K562 (cell line): ENCODE measurements around the gene NLGN4X. TPM values are rescaled to one million over a fixed set of nuclear protein-coding genes. Genes with fewer than 3 reads are reported as not detected.

Experiments
- ATAC-seq: fragments of 200-7000 bp; cut with Tn5 transposase; 3 replicates; pipeline ENCODE4 v1.9.1; 2020; ENCODE audit warnings: moderate library complexity
- BruUV-seq: library from RNA; stranded (reverse); fragments of 400-500 nt; replicated peaks from 2 replicates; lab custom pipeline; 2021; lab: Mats Ljungman, UMichigan
- CTCF ChIA-PET: fragments of 300-600 bp; formaldehyde crosslinking; extraction: SDS; loops from one replicate; lab custom pipeline; 2021; ENCODE audit warnings: low intra/inter-chr PET ratio; lab: Yijun Ruan, JAX
- POLR2A ChIA-PET: fragments of 300-600, 350-650 bp; sonication (Branson Sonifier 250); formaldehyde crosslinking; extraction: SDS; loops from one replicate; lab custom pipeline; 2021; ENCODE audit warnings: antibody characterized with exemption, inconsistent platforms; lab: Yijun Ruan, JAX
- DNase-seq, 4 experiments: peaks; one replicate each; pipeline versions ENCODE4 v3.0.0 to v3.0.0-alpha.2; 2011 to 2018; ENCODE audit warnings: low spot score in 3 of 4, mixed read lengths in 3 of 4; ENCODE audit errors: extremely low read depth in 1 of 4
- FAIRE-seq: peaks from 2 replicates; lab custom pipeline; 2011; peaks lifted over from hg19 to GRCh38; lab: Jason Lieb, UNC
- H2AFZ ChIP-seq: 2 replicates; pipeline ENCODE4 v1.6.0; 2011; ENCODE audit warnings: low read depth, low read length, control low read depth, inconsistent platforms
- H3K27ac ChIP-seq: fragments of 200-600 bp; 3 replicates; pipeline ENCODE4 v1.8.0; 2011; ENCODE audit warnings: low read depth, mild to moderate bottlenecking, control low read depth, inconsistent platforms, low read length, moderate library complexity, mixed read lengths; ENCODE audit errors: extremely low read depth
- H3K27me3 ChIP-seq, 2 experiments: fragments of 300-600 bp in 1 of 2; 2 replicates in 1 of 2; 3 replicates in 1 of 2; pipeline versions ENCODE4 v1.6.0 to v1.8.0; 2011; ENCODE audit warnings: inconsistent platforms in 2 of 2, low read length in 2 of 2, mild to moderate bottlenecking in 1 of 2, mixed read lengths in 1 of 2, moderate library complexity in 1 of 2; ENCODE audit not compliant: control insufficient read depth in 2 of 2, insufficient read depth in 2 of 2
- H3K36me3 ChIP-seq: fragments of 300-600 bp; 3 replicates; pipeline ENCODE4 v1.8.0; 2011; ENCODE audit warnings: mild to moderate bottlenecking, low read length, inconsistent platforms; ENCODE audit not compliant: control insufficient read depth, insufficient read depth
- H3K4me1 ChIP-seq, 2 experiments: fragments of 200-600 bp in 1 of 2; replicated peaks in 1 of 2; 2 replicates in 1 of 2; 3 replicates in 1 of 2; pipeline versions ENCODE4 v1.5.1 to v1.8.0; 2011; ENCODE audit warnings: inconsistent platforms in 2 of 2, low read length in 2 of 2, mild to moderate bottlenecking in 1 of 2, mixed read lengths in 1 of 2, moderate library complexity in 1 of 2; ENCODE audit not compliant: control insufficient read depth in 2 of 2, insufficient read depth in 2 of 2
- H3K4me2 ChIP-seq: 2 replicates; pipeline ENCODE4 v1.6.1; 2011; ENCODE audit warnings: low read length, control low read depth, inconsistent platforms, mixed read lengths; ENCODE audit not compliant: insufficient read depth
- H3K4me3 ChIP-seq: fragments of 200-600 bp; sonication (generic), shearing (Covaris generic); 2 replicates; pipeline ENCODE4 v1.5.1; 2016; ENCODE audit warnings: control low read depth, inconsistent platforms
- H3K79me2 ChIP-seq: fragments of 200-600 bp; 3 replicates; pipeline ENCODE4 v1.8.0; 2011; ENCODE audit warnings: low read length, inconsistent platforms; ENCODE audit not compliant: control insufficient read depth, insufficient read depth
- H3K9ac ChIP-seq, 2 experiments: 2 replicates each; pipeline versions ENCODE4 v1.6.0 to v1.6.1; 2011; ENCODE audit warnings: low read depth in 2 of 2, low read length in 2 of 2, control low read depth in 1 of 2, inconsistent platforms in 1 of 2, mild to moderate bottlenecking in 1 of 2, mixed read lengths in 1 of 2; ENCODE audit not compliant: insufficient read depth in 1 of 2
- H3K9me1 ChIP-seq: one replicate; pipeline ENCODE4 v1.6.0; 2011; ENCODE audit warnings: inconsistent platforms, mild to moderate bottlenecking, low read length, moderate library complexity; ENCODE audit not compliant: control insufficient read depth, insufficient read depth
- H3K9me3 ChIP-seq: replicated peaks from 2 replicates; pipeline ENCODE4 v1.5.1; 2011; ENCODE audit warnings: low read depth, low read length, inconsistent platforms; ENCODE audit not compliant: control insufficient read depth, insufficient read depth
- H4K20me1 ChIP-seq: replicated peaks from 2 replicates; pipeline ENCODE4 v1.6.1; 2011; ENCODE audit warnings: low read length, inconsistent platforms, mixed read lengths; ENCODE audit not compliant: control insufficient read depth, insufficient read depth
- BRD4 ChIP-seq: fragments of 200-600 bp; sonication (generic); IDR thresholded peaks from 2 replicates; pipeline ENCODE4 v1.6.1; 2017; ENCODE audit warnings: inconsistent platforms
- CBX1 ChIP-seq: sonication (generic); IDR thresholded peaks from 2 replicates; pipeline ENCODE4 v1.6.1; 2016; ENCODE audit warnings: antibody characterized with exemption, low read depth, mild to moderate bottlenecking
- FOXO4 ChIP-seq: fragments of 450-650 bp; formaldehyde crosslinking; IDR thresholded peaks from 2 replicates; pipeline ENCODE4 v1.4.0; 2020; ENCODE audit warnings: mild to moderate bottlenecking, moderate library complexity
- MTA1 ChIP-seq: fragments of 450-650 bp; IDR thresholded peaks from 2 replicates; pipeline ENCODE4 v1.6.1; 2017; ENCODE audit warnings: borderline replicate concordance
- NR0B1 ChIP-seq: fragments of 450-650 bp; IDR thresholded peaks from one replicate; pipeline ENCODE4 v1.6.1; 2018; ENCODE audit warnings: mild to moderate bottlenecking, moderate library complexity; ENCODE audit not compliant: partially characterized antibody
- NR1H2 ChIP-seq: sonication (generic); formaldehyde crosslinking; IDR thresholded peaks from 2 replicates; pipeline ENCODE4 v1.4.0; 2020; ENCODE audit warnings: mild to moderate bottlenecking, missing genetic modification reagents
- NR2C1 ChIP-seq, 2 experiments: fragments of 450-650 bp; IDR thresholded peaks; 2 replicates each; pipeline ENCODE4 v1.6.1; 2017; ENCODE audit warnings: mild to moderate bottlenecking in 2 of 2, antibody characterized with exemption in 1 of 2, inconsistent platforms in 1 of 2, missing compliant biosample characterization in 1 of 2, missing genetic modification characterization in 1 of 2
- PHF21A ChIP-seq: fragments of 450-650 bp; IDR thresholded peaks from 2 replicates; pipeline ENCODE4 v1.6.1; 2017; ENCODE audit warnings: low read depth, borderline replicate concordance
- RAD51 ChIP-seq: fragments of 450-650 bp; IDR thresholded peaks from 2 replicates; pipeline ENCODE4 v1.7.1; 2016; ENCODE audit warnings: low read depth, mild to moderate bottlenecking, borderline replicate concordance
- RB1 ChIP-seq: fragments of 450-650 bp; IDR thresholded peaks from 2 replicates; pipeline ENCODE4 v1.6.1; 2017; ENCODE audit warnings: low read depth, mild to moderate bottlenecking
- STAT5A ChIP-seq: IDR thresholded peaks from 2 replicates; pipeline ENCODE4 v1.6.1; 2012; ENCODE audit warnings: low read length, inconsistent platforms, borderline replicate concordance
- U2AF2 ChIP-seq: fragments of 200-400 bp; formaldehyde crosslinking; optimal IDR thresholded peaks from 2 replicates; pipeline ENCODE3; 2017; ENCODE audit warnings: low read depth, mild to moderate bottlenecking, low read length
- in situ Hi-C: fragments of 300-500 bp; cut with MboI; formaldehyde crosslinking; loops from 4 replicates; pipeline ENCODE4 v1.15.0; 2018; ENCODE audit warnings: inconsistent platforms, mixed read lengths
- intact Hi-C: fragments of 100-400 bp; cut with micrococcal nuclease; formaldehyde crosslinking; loops from 2 replicates; pipeline ENCODE4 v1.14.2; 2022
- polyA plus RNA-seq, 8 experiments: library from polyadenylated mRNA; depleted of rRNA in 4 of 8; stranded (reverse) in 5 of 8; unstranded in 3 of 8; fragments of >200 nt; fragmentation: Nextera tagmentation in 2 of 8; fragmentation: Illumina TruSeq in 1 of 8; extraction: Ambion mirVana in 2 of 8; extraction: Trizol in 1 of 8; gene quantifications; 2 replicates each; pipeline versions ENCODE4 v1.2.1 to v1.2.3, GENCODE V29; 2011 to 2014; ENCODE audit warnings: inconsistent platforms in 1 of 8, missing spikeins in 1 of 8
- total RNA-seq, 7 experiments: library from RNA; depleted of rRNA in 6 of 7; stranded (reverse); fragments of >200 nt in 6 of 7; fragmentation: Illumina TruSeq in 2 of 7; extraction: Trizol in 2 of 7; gene quantifications; 2 replicates each; pipeline versions ENCODE4 v1.2.1 to v1.2.3, GENCODE V29; 2011 to 2021; ENCODE audit warnings: low replicate concordance in 1 of 7

Gene NLGN4X
- total and polyA plus RNA-seq, 9 of the 15 experiments (the other 6 are each of a cell fraction or from before 2014, with no cell fraction given): 0.07 TPM; not detected in 8

GRCh38 chrX:6129195-6129594, 99.5 kb downstream of the NLGN4X start:
- in situ Hi-C loops: no loop called here
- ATAC-seq (no peak), FAIRE-seq (no peak), DNase-seq (no peak)
- H3K79me2 ChIP-seq: no peaks in the 10 kb centered on the region
- no peak overlapping the region for H3K27ac ChIP-seq
- intact Hi-C loops: no loop called here
- no peaks in the 10 kb centered on the region for H3K9me3 ChIP-seq
- H2AFZ ChIP-seq: no peak overlapping the region
- no peak overlapping the region for H3K9ac ChIP-seq
- no peaks in the 10 kb centered on the region for H3K27me3 ChIP-seq
- no peak overlapping the region for H3K4me2 ChIP-seq
- H3K4me1 ChIP-seq: no peaks in the 10 kb centered on the region
- TF ChIP-seq U2AF2 (no peak), BRD4 (no peak), FOXO4 (CRISPR knock-in tag) (no peak), RB1 (no peak), NR2C1 (IDR thresholded peaks at IDR 0.05) (no peak), NR2C1 (tag; IDR thresholded peaks at IDR 0.05) (no peak), RAD51 (no peak), CBX1 (no peak), MTA1 (no peak), NR1H2 (CRISPR knock-in tag) (no peak), NR0B1 (no peak), STAT5A (no peak), PHF21A (no peak)
- no peaks in the 10 kb centered on the region for H3K9me1 ChIP-seq
- no peaks in the 10 kb centered on the region for H4K20me1 ChIP-seq
- POLR2A ChIA-PET: no interaction called here
- CTCF ChIA-PET: no interaction called here
- no TSS peak for BruUV-seq
- no peaks in the 10 kb centered on the region for H3K36me3 ChIP-seq
- H3K4me3 ChIP-seq: no peak overlapping the region
